SKM-1 (cell line): Measurements from ENCODE around the gene METTL1.

ENCODE experiments used
- DNase-seq: peaks from one replicate; lab custom pipeline; 2025; ENCODE audit not compliant: unreplicated experiment; lab: John Stamatoyannopoulos, UW

METTL1 gene

DNA sequence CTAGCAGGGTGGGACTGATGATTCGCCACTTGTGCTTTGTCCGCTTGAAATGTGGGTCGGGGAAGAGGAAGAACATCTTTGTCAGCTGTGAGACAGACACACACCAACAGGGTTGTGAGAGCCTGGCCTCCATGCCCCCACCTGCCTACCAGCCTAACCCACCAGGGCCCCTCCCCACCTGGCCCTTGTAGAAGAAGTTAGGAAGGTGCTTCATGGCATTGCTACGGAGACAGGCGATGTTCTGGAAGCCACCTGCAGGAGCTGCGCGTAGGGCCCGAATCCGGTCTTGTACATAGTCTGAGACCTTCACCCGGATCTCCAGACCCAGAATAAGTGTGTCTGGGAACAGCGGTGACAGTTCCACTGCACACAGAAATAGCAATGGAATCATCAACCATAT, 2.3 kb downstream of the METTL1 start:
- no peak for DNase-seq

DNA sequence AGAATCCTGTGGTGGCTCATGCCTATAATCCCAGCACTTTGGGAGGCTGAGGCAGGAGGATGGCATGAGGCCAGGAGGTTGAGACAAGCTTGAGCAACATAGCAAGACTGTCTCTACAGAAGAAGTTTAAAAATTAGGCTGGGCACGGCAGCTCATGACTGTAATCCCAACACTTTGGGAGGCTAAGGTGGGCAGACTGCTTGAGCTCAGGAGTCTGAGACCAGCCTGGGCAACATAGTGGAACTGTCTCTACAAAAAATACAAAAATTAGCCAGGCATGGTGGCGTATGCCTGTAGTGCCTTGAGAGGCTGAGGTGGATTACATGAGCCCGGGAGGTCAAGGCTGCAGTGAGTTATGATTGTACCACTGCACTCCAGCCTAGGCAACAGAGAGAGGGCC, 4.0 kb downstream of the METTL1 start:
- DNase-seq, result no peak

DNA sequence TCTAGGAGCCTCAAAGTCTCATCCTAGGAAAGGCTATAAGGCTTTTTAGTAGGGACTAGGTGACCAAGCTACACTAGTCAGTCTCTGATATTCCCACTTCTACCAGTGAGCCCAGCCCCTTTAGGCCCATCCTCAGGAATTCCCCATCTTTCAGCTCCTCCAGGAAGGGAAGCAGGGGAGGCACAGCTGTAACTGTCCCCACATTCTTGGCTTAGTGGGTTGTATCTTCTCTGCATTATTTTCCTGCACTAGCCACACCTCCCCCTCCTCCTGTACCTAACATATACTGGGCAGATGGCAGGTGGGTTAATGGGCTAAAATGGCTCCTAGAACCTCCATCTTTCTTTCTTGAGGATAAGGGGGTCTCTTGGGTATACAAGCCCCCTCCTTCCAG, 4.6 kb downstream of the METTL1 start:
- no peak for DNase-seq

DNA sequence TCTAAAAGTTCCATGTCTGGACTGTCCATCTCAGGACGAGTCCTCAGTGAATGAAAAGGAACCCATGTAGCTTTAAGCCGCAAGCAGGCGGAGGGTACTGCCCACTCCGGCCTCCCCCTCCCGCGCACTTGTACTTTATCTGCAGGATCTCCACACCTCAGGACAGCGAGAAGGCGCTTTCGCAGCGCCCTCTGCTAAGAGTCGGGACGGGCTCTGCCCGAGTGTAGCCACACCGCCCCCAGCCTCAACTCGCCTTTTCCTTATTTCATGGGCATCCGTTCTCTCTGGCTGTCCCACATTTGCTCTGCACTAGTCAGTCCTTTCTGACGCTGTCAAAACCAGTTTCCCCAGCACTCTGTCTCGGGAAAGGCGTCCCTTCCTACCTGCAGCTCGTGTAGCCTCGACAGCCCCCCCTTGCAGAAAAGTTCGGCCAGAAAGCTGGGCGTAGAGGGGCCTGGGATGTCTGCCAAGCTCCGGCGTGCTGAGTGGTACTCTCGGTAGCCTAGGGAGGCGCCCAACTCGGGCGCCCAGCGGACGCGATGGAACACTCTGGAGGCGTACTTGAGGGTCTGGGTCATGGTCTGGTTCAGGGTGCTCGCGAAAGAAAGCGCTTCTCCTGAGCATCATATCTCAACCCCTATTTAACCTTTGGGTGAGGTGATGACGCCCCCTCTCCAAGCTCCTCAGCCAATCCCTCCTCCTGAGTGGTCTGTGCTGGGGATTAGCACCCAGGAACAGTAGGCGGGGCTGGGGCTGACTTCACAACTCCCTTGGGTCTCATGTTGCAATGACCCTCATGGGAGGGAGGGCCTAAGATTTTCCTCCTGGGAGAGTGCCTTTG, 5.2 kb downstream of the METTL1 start, which contains the start of gene CYP27B1:
Gene CYP27B1 (minus strand): TSS at position 615 of the 841 bp plus-strand sequence. CDS start 37 bp downstream, at position 578.
- DNase-seq, result no peak

DNA sequence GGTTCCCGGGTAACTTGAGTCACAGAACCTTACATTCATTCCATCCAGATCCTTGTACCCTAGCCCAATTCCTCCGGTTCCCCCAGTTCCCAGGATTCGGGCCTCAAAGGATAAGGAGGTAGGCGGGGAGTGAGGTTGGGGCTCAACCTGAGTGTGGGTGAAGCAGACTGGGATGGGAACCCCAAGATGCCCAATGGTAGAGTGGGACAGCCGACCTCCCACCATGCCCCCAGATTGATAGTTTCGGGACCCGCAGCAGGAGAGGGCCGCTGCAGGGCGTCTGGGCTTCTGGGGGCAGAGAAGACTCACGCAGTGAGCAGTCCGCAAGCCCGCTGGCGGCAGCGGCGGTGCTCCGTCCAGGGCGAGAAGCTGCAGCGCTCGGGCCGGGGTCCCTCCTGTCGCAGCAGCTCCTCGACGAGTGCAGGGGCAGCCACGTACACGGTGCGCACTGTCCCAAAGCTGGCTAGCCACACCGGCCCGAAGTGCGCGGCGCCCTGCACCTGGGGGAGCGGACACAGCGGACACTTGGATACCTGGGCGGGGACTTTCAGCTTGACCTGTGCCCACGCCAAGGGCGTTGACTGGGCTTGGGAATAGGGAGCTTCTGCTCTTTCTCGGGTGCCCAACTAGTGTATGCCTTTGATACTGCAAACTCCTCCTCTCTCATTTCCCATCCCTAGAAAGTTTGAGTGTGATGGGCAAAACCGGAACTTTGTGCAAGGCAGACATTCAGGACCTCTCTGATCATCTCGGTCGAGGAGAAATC, 6.0 kb downstream of the METTL1 start:
- DNase-seq, result no peak

DNA sequence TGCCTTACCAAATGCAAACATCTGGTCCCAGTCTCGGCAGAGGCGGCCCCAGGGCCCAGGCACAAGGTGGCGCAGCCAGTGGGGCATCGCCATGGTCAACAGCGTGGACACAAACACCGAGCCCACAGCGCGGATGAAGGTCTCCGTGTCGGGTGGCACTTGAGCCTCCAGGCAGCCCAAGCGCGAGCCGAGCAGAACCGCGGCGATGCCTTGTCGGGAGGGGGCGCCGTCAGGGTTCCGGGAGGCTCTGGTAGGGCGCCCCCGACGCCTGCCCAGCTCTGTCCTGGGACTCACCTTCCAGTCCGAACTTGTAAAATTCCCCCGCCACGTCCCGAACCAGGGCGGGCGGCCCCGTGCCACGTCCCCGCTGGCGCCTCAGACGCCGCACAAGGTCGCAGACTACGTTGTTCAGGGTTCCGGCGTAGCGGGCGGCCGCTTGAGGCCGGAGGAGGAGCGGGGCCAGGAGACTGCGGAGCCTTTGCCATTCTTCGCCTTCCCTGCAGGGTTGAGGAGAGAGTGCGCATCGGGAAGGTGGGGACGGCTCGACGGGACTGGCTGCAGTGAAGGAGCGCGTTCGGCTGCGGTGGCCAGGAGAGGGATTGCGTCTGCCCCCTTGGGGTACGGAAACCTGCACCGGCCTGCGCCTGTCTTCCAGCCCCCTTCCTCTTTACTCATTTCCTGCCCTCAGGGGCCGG, 6.8 kb downstream of the METTL1 start:
- no peak for DNase-seq

DNA sequence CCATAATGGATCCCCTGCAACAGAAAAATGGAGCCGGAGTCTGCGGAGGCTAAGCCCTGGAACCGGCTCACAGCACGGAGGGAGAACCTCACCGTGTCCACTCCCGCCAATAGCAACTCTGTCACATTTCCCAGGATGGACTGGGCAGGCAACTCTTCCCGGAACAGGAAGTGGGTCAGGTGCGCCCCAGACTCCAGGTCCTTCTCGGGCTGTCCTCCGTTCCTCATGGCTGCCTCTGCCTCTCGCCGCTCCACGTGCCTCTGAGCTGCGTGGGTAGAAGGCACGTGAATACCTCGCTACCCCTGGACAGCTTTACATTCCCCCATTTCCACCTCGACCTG, 7.3 kb downstream of the METTL1 start:
- no peak for DNase-seq

DNA sequence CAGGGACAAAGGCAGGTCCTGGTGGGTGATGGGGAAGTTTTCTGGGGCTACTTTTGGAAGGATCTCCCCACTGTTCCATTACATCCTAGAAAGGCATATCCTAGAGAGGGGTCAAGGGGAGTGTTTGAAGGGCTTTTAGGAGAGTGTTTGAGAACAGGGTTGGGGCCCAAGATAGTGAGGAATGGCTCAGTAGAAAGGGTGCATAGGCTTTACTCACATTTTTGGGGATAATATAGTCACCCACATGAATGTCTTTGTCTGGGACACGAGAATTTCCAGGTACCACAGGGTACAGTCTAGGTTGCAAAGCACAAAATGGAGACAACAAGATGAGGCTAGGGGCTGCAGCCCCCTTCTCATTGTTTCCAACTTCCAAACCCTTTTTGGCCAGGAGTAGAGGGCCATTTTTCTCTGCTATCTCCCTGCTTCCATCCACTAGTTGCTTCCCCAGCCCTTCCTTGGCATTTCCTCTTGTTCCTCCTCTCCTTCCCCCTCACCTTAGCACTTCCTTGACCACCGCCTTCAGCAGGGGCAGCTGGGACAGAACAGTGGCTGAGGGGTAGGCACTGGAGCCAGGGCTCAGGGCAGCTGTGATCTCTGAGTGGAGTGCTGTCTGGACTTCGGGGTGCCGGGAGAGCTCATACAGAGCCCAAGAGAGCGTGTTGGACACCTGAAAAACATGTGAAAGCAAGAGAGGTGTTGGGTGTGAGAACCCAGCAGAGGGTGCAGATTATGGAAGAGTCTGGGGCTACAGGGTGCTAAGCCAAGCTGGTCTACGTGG, 7.8 kb downstream of the METTL1 start:
- DNase-seq, result no peak

DNA sequence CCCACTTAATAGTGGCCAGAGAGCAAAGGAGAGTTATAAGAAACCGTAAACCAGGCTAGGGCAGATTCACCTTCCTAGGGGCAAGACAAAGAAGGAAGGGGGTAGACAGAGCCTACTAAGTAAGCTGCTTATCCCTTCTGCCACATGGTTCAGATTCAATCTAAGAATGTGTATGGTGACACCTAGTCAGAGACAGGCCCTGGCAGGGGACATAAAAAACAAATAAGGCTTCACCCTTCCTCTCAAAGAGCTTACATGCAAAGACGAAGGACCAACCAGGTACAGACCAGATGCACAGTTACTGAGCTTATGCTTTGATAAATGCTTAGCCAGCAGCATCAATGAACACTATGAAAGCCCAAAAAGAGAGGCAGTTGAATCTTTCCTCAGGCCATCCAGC, 9.4 kb downstream of the METTL1 start:
- DNase-seq, result no peak

DNA sequence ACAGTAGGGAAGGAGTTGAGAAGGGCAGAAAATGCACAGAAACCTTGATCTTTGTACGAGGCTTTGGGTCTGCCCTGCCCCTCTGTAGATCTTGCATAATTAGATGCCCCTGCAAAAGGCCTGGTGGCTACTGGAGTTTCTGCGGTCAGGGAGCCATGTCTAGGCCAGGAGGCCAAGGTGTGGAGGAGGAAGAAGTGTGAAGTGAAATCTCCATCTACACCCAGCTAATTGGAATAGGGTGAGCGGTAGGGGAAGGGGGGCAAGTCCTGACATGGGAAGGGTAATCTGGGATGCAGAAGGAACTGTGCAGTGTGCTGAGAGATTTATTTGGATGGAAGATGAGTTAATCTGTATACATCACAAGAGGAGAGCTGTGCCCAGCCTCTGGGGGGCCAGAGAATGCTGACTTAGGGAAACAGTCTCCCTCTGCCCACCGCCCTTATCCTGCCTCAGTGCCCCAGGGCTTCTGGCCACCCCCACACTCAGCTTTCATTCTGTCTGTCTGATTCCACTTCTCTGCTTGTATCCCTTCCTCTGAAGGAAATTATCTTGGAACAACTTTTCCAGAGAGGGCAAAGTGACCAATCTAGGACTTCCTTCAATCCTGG, 10.4 kb downstream of the METTL1 start:
- DNase-seq, result no peak

DNA sequence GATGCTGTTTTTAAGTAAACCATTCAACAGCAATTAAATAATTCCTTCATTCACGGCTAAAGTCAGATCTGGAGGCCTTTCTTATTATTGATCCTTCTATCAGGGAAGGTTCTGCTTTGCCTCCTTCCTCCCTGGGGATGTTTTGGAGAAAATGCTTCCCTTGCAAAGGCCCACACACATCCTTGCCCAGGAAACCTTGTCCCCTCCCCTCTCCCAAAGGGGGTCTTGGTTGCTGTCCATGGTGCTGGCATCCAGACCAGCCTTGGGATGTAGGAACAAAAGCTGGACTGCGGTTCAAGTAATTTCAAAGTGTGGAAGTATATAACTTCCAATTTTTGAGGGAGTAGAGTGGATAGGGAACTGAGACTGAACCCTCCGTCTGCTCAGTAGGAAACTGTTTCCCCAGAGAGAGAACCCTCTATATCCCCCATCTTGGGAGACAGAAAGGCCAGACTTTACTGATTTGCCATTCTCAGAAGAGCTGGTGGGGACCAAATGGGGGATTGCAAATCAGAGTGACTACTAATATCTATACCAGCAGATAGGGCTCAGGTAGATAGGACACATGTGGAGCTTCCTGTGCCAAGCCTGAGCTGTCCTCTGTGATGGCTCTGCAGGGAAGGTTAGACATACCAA, 11.4 kb downstream of the METTL1 start:
- no peak for DNase-seq

DNA sequence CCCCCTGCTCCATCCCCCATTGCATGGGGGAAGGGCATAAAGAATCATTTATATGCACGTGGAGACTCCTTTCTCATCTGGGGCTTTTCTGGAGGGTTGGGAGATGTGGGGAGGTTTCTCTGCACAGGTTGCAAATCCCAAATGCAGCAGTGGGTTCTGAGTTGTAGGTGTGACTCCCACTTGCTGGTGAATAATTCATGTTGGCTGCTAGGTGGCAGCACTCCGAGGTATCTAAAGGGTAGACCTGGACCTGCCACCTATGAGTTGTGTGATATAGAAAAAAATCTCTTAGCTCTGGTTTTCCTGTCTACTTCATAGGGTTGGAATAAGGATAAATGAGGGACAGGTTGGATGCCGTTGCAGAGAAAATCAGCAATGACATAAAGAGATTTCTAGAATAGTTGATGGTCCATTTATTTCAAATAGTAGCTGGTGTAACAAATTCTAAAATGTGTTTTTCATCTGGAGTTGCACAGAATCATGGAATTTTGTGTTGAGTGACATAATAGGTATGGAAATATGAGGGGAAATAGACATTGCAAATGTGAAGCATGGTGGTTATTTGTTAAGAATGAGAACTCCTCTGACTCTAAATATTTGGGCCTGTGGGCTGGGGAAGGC, 12.4 kb downstream of the METTL1 start:
- no peak for DNase-seq

DNA sequence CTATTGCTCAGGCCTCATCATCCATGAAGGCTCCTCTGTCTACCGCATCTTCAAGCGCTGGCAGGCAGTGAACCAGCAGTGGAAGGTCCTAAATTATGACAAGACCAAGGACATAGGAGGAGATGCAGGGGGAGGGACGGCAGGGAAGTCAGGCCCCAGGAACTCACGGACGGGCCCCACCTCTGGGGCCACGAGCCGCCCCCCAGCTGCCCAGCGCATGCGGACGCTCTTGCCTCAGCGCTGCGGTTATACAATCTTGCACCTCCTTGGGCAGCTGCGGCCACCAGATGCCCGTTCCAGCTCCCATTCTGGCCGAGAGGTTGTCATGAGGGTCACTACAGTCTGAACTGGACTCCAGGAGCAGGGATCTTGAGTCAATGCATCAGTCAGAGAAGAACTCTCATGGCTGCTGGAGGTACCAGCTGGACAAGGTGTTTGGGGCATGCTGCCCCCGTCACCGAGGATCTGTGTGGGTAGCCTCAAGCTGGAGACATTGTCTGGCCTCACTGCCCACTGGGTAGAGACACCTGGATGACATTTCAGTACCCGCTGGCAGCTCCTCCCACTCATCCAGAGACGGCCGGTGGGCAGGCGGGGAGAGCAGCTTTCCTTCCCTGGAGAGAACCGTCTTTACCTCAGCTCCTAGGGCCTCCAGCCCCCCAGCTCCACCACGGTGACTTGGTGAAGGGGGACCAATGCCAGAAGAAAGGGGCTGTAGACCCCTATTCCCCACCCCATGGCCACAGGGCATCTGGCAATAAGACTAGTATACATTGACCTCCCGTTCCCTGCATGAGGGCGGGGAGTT, 13.1 kb downstream of the METTL1 start:
- no peak for DNase-seq

DNA sequence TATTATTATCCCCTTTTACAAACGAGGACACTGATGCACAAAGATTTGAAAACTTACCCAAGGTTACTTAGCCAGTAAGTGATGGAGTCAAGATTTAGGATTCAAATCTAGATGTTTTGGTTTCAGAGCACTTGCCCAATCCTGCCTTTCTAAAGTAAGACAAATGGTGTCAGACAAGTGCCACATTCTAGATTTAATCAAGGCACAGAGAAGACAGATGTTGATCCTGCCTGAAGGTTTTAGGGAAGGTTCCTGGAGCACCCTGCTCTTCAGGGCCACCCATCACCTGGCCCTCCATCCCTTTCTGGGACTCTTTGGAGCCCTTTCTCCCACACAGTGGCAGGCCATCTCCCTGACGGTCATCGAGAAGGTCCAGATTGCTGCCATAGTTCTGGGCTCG, 14.1 kb downstream of the METTL1 start:
- DNase-seq, result no peak

DNA sequence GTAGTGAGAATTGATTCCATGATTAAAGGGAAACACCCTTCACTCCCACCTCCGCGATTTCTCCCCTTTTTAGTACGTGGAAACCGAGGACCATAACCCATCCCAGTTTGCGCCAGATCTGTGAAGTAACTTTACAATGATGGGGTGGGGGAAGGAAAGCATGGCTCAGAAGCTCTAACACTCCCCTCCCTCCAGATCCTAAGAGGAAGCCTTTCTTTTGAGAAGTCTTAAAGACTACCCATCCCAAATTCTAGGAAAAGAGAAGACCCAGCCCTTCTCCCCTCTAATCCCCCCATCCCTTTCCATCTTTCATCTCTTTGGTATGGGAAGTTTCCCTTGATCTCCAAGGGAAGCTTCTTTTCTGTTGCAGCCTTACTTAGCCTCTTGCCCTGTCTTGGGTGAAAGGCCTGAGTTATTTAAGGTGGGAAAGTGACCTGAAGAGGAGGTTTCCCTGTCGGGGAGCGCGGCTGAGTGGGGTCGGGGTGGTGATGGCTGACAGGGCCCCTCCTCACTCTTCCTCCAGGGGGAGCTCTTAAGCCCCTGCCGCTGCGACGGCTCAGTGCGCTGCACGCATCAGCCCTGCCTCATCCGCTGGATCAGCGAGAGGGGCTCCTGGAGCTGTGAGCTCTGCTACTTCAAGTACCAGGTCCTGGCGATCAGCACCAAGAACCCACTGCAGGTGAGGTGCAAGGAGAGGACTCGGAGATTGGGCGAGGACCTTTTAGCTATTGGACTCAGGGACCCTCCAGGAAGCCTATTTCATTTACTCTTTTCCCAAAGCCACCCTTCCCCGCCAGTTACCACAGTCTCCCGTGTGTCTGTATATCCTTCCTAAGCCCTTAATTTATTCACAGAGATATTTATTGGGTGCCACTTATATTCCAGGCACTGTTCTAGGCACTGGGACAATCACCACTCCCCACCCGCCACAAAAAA, 15.2 kb downstream of the METTL1 start:
- DNase-seq, result no peak

DNA sequence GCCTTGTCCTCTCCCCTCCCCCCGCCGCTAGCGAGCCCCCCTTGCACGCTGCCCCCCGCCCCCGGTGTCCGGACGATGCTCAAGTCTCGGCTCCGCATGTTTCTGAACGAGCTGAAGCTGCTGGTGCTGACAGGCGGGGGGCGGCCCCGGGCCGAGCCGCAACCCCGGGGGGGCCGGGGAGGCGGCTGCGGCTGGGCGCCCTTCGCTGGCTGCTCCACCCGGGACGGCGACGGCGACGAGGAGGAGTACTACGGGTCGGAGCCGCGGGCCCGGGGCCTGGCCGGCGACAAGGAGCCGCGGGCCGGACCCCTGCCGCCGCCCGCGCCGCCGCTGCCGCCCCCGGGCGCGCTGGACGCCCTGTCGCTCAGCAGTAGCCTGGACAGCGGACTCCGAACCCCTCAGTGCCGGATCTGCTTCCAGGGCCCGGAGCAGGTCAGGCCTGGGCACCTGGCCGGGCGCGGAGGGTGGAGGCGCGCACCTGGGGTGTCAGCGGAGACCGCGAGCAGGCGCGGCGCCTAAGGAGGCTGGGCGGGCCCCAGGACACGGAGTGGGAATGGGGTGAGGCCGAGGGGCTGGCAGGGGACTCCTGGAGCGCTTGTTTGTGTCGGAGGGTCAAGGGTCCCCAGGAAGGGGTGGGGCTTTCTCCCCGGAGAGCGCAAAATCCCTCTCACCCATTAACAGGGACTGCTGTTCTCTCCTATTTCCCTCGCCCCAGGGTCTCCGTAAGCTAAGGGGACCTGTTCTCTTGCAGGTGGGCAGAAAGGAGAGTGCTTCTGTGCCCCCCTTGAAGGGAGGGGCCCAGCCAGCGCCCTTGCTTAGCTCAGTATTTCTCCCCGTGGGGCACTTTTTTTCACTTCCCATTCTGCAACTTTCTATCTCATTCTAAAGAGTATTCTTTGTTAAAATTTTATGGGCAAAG, 16.2 kb downstream of the METTL1 start:
- no peak for DNase-seq

DNA sequence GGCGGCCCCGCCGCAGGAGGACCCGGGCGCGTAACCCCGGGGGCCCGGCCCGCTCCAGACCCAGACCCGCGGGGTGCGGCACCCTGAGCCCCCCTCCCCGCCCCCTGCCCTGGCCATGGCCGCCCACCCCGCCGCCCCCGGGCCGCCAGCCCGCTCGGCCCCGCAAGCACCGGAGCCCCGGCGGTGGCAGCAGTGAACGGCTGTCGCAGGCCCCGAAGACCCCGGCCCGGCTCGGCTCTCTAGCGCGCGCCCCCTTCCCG, 16.8 kb downstream of the METTL1 start:
- no peak for DNase-seq
